Cerebellar cortex (tissue), 1 donor: ENCODE measurements around the gene CD59.
A peak's percentile ranks its signal among the peaks of the same experiment; 100 is the strongest.
"Not testable (repeated sequence)": the region's sequence is repeated elsewhere in the genome, so short reads cannot be mapped to it uniquely, and the experiment has no call there.

Source experiments
- DNase-seq: peaks from one replicate; pipeline ENCODE4 v3.0.0-alpha.2; 2015; ENCODE audit warnings: low spot score

CD59 gene

DNA sequence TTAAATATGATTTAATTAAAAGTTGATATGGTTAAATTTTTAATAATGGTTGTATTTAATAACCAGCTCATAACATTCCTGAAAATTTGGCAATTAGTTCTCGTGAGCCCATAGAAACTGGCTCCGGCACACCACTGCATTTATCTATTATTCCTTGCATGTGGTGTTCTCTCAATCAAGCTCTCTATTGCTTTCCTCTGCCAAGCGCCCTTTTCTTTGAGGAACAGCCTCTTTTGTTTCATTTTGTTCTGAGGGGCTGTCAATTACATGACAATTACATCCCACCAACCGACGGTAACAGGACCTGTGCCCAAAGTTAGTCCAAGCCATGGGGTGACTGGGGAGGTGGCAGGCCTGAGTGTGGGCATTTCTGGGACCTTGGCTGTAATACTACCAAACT is 43.7 kb downstream of the CD59 start:
- DNase-seq, result no peak

DNA sequence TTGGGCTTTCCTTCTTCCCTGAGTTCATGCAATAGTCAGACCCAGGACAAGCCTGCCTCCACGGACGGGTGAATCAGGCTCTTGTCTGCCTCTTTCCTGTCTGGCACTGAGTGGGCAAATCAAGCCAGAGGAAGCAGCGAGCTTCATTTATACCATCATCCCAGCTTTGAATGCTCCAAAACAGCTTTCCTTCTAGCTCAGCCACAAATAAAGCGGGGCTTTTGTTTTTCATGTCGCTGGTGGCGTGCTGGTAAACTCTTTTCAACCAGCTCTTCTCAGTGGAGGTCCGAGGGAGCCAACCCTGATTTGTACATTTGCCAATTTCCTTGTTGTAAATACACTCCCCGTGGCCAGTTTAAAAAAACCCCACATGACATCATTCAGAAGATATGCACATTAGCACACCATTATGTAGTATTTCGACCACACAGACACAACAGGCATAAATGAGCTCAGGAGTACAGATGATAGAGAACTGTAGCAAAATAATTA is 44.2 kb downstream of the CD59 start:
- DNase-seq, result peak; percentile 43

DNA sequence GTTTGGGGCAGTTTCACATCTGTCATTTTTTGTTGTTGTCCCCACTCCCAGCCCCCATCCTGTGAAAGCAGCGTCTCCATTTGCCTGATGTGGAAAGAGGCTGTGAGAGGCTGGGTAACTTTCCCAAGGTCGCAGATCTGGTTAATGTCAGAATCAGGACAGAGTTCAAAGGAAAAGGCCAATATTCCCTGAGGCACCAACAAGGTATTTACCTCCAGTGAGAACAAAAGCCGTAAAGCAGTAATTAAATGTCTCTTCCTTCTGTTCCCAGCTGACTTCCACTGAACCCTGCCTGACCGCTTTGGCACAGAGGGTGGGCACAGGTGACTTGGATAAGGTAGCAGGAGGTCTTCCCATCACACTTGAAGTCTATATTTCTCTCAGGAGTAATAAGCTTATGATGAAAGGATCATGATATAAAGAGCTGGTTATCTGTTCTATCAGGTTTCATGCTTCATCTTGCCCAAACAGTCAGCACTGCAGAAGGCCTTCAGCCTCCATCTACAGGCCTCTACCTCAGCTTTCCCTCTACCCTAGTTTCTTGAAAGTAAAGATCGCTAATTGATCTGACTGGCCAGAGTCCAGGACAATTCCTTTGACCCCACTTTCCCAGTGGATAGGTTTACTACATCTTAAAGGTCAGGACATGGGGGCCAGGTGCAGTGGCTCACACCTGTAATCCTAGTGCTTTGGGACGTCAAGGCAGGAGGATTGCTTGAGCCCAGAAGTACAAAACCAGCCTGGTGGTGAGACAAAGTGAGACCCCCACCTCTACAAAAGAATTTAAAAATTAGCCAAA is 45.0 kb downstream of the CD59 start:
- DNase-seq, result no peak

DNA sequence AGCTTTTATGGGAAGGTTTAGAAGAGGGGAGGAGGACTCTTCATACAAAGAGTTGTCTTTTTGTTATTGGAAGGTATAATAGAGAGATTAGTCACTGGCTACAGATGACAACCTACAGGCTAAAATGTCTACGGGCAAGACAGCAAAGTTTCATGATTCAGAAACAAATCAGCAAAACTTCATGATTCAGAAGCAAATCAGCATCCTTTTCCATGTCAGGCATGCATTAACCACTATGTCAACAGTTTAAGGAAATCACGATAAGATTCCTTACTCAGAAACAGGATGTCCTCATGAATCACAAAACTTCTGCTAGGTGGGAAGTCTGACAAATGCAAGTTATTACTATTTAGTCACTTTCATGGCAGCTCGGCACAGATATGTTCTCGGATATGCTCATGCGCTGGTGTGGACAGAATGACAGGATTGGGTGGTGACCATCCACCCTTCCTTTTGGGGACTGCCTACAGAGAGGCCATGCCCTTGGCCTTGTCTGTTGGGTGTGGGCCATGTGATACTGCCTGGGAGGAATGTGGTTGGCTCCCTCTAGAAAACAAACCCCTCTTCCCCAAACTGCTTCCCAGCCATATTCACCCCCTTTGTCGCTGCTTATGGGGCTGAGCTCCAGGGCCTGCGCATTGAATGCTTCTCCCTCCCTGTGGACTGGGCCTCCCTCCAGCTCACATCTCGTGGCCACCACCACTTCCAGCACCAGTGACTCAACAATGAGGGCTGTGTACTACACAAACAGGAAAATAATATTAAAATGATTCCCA is 45.7 kb downstream of the CD59 start:
- no peak for DNase-seq

- DNase-seq, result no peak
These were observed 46.7 kb downstream of the CD59 start for GRCh38 chr11:33689501-33689900.

- no peak for DNase-seq
These were observed 47.1 kb downstream of the CD59 start for GRCh38 chr11:33689085-33689484.

- peak; percentile 88 for DNase-seq
These were observed 48.3 kb downstream of the CD59 start for GRCh38 chr11:33687733-33688479.

DNA sequence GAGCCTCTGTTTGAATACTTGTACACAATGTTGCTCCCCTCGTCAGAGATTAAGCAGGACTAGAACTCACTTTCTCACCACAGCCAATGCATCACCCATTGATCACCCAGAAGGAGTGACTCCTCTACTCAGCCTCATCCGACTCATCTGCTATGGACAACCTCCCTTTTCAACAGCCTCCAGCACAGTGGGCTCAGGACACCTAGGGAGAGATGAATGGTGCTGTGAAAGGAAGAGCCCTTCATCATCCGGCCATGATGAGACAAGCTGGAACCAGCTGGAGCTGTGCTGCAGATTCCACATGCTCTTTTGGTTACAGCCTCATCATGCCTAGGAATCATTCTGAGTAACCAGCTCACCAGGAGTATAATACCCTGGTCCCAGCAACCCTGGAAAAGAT is 51.1 kb downstream of the CD59 start:
- DNase-seq, result no peak

DNA sequence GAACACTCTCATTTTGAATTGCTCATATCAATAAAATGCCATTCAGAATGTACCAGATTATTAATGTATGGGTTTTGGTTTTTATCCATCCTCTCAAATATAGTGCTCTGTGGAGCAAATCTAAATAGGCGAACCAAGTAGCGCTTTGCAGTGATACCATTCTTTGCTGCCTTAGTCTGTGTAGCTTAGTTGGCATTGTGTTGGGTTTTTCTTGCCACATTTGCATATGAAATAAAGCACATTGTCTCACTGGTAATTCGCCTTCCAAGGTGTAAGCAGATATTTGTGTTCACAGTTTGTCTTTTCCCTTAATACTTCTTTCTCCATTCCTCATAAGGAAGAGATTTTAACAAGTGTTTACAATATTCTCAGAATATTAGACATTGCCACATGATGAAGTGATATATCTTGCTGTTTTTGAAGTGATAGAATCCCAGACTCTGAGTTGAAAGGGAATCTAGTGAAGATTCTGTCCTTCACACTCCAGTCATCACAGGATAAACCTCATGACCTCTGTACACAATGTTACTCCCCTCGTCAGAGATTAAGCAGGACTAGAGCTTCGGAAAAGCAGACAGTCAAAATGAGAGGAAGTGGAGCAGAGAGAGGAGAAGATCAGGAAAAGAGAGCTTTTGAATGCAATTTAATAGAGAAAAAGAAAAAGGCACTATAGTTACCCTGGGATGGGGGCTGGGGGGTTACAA is 52.1 kb downstream of the CD59 start:
- no peak for DNase-seq

DNA sequence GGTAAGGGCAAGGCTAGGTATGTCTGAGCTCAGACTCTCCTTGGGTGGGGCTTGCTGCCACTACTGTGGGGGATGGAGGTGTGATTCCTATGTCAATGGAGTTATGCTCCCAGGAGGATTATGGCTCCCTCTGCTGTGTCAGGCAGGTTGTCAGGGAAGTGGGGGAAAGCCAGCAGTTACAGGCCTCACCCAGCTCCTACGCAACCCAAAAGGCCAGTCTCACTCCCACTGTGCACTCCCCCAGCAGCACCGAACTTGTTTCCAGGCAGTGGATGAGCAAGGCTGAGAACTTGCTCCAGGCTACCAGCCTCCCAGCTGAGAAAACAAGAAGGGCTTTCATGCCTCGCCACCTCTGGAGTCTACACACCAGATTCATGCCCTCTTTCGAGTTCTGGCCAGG is 53.8 kb downstream of the CD59 start:
- no peak for DNase-seq

DNA sequence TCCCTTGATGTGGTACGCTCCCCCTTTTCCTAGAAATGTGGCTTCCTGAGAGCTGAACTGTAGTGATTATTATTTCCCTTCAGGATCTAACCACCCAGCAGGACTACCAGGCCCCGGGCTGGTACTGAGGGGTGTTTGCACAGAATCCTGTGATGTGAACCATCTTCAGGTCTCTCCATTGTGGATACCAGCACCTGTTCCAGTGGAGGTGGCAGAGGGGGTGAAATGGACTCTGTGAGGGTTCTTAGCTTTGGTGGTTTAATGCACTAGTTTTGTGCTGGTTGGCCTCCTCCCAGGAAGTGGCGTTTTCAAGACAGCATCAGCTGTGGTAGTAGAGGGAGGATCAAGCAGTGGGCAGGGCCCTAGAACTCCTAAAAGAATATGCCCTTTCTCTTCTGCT is 54.2 kb downstream of the CD59 start:
- DNase-seq, result no peak

DNA sequence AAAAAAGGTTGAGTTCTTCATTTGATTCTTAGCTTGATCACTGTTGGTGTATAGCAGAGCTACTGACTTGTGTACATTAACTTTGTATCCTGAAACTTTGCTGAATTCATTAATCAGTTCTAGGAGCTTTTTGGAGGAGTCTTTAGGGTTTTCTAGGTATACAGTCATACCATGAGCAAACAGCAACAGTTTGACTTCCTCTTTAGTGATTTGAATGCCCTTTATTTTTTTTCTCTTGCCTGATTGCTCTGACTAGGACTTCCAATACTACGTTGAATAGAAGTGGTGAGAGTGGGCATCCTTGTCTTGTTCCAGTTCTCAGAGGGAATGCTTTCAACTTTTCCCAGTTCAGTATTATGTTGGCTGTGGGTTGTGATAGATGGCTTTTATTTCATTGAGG is 57.6 kb downstream of the CD59 start:
- not testable (repeated sequence) for DNase-seq

DNA sequence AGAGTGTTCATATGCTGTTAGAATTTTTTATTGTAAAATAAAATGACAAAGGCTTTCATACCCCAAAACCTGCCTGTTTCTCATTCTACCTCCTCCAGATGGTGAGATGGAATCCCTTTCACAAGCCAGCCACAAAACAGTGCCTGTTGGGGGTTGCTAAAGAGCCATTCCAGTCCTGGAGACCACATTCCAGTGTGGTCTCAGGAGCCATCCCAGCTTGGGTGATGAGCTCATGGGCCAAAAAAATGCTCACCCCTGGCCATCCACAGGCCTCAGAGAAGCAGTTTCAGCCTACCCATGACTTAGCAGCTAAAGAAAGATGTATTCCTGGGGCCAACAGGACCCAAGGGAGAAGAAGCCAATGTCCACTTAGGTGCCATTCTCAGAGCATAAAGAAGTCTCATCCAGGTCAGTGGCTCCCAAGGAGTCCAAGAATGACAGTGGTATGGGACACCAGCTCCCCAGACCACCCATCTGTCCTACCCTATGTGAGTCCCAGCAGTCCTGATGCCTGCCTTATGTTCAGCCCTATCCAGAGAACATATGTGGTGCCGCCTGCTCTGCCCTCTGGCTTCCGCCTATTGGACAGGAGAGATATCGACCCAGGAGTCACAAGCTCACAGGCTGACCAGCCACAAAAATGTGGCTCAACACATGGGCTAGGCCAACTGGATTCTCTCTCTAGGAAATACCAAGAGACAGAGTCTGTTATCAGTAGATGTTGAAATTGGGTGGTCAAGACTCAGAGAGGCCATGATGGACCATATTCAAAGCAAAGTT is 62.0 kb downstream of the CD59 start:
- DNase-seq, result no peak

- DNase-seq, result no peak
These were observed 64.0 kb downstream of the CD59 start for GRCh38 chr11:33672273-33672672.

GRCh38 chr11:33670250-33671011 is 65.8 kb downstream of the CD59 start:
- no peak for DNase-seq

GRCh38 chr11:33669598-33670249 is 66.5 kb downstream of the CD59 start:
- DNase-seq, result no peak

DNA sequence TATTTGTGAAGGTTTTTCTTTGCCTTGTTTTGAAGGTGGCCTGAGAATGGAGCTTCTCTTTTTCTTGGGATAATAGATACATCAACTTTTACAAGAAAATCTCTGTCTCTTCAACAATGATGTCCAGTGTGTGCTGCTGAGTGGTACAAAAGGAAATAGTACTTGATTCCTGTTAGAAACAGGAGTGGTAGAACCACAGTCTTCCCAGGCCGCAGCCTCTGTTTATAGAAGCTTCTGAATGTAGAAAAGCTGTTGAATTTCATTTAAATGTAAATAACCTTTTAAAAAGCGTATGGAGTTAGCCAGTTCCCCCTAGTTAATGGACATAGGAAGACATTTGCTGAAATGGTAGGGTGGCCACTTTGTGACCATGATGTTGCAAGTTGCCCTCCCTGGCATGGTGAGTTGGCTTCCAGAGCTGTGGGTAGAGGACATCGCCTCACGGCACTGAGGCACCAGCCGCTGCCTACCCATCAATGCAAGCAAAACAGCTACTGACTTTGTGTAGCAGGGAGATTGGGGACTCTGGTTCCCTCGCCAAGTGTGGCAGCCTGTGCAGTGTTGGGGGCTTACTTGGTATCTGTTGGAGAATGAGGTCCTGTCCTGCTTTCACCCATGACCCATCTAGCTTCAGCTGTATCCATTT is 67.1 kb downstream of the CD59 start:
- no peak for DNase-seq

DNA sequence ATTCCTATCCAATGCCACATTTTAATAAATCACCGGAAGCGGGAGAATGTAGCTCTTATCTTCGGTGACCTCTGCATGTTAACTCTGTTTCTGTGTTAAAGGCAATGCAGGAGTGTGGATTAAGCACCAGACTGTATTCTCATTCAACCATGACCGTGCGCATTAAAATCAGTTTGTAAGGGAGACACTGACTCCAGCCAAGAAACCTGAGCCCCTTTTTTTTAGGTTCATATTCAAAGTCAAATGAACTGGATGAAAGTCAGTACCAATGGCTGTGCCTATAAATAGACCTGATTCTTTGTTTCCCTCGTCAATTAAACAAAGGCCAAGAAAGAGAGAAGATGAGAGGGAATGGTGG is 67.8 kb downstream of the CD59 start:
- DNase-seq, result no peak

- DNase-seq, result no peak
These were observed 68.3 kb downstream of the CD59 start for GRCh38 chr11:33667819-33668467.
